Skeletal muscle satellite cell (primary cell): ENCODE data around the gene TCTN3.
"Not testable (repeated sequence)": the region's sequence is repeated elsewhere in the genome, so short reads cannot be mapped to it uniquely, and the experiment has no call there.

Experiments used
- H3K27me3 ChIP-seq: 2 replicates; pipeline ENCODE4 v1.7.0; 2013; ENCODE audit warnings: low read length; ENCODE audit not compliant: control insufficient read depth, insufficient read depth
- H3K36me3 ChIP-seq: 2 replicates; pipeline ENCODE4 v1.7.0; 2013; ENCODE audit warnings: mild to moderate bottlenecking, control low read depth, low read length; ENCODE audit not compliant: insufficient read depth
- H3K4me1 ChIP-seq: 2 replicates; pipeline ENCODE4 v1.7.0; 2013; ENCODE audit warnings: low read length; ENCODE audit not compliant: control insufficient read depth, insufficient read depth
- H3K4me2 ChIP-seq: 2 replicates; pipeline ENCODE4 v1.7.0; 2013; ENCODE audit warnings: mild to moderate bottlenecking, low read length
- H3K4me3 ChIP-seq: 2 replicates; pipeline ENCODE4 v1.7.0; 2013; ENCODE audit warnings: low read length
- H3K9ac ChIP-seq: 2 replicates; pipeline ENCODE4 v1.7.0; 2013; ENCODE audit warnings: mild to moderate bottlenecking, low read depth, low read length, moderate library complexity
- H3K9me3 ChIP-seq: replicated peaks from 2 replicates; pipeline ENCODE4 v1.7.0; 2013; ENCODE audit warnings: mild to moderate bottlenecking, control low read depth, low read length

Gene TCTN3

GRCh38 chr10:95620415-95620814 lies 73.3 kb downstream of the TCTN3 start:
- not testable (repeated sequence) for H3K4me2 ChIP-seq, H3K27me3 ChIP-seq, H3K9me3 ChIP-seq, H3K9ac ChIP-seq, H3K4me3 ChIP-seq, H3K4me1 ChIP-seq
- peaks cover 53% of the 10 kb centered on the region for H3K36me3 ChIP-seq

DNA sequence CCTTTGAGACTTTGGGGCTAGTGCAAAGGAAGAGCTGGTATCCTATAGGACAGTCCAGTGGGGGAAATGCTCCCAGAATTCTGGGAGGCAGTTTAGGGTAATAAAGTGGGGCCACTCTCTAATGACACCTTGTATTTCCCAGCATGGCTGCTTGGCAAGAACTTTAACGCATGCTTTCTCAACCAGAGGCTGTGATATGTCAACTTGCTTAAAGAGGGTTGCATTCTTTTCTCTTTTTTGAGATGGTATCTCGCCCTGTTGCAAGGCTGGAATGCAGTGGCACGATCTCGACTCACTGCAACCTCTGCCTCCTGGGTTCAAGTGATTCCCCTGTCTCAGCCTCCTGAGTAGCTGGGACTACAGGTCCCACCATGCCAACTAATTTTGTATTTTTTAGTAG lies 75.6 kb downstream of the TCTN3 start:
- H3K9ac ChIP-seq, result no peak overlapping the region
- no peak overlapping the region for H3K4me3 ChIP-seq
- no peak overlapping the region for H3K4me2 ChIP-seq
- no peaks in the 10 kb centered on the region for H3K9me3 ChIP-seq
- H3K27me3 ChIP-seq, result no peaks in the 10 kb centered on the region
- peaks cover 61% of the 10 kb centered on the region for H3K36me3 ChIP-seq
- no peaks in the 10 kb centered on the region for H3K4me1 ChIP-seq

- Histone ChIP-seq H3K9me3 (no peaks in the 10 kb centered on the region), H3K27me3 (no peaks in the 10 kb centered on the region), H3K36me3 (peaks cover 72% of the 10 kb centered on the region), H3K4me2 (no peak overlapping the region), H3K4me3 (no peak overlapping the region), H3K9ac (no peak overlapping the region), H3K4me1 (no peaks in the 10 kb centered on the region)
Observed at GRCh38 chr10:95616446-95616845, 77.3 kb downstream of the TCTN3 start.
